ENCODE results near the gene NR3C1. TPM values are rescaled to one million over a fixed set of nuclear protein-coding genes. Genes with fewer than 3 reads are reported as not detected.

The NR3C1 gene
- total RNA-seq, 1 experiment from 2014 or later = 31.4 TPM

DNA sequence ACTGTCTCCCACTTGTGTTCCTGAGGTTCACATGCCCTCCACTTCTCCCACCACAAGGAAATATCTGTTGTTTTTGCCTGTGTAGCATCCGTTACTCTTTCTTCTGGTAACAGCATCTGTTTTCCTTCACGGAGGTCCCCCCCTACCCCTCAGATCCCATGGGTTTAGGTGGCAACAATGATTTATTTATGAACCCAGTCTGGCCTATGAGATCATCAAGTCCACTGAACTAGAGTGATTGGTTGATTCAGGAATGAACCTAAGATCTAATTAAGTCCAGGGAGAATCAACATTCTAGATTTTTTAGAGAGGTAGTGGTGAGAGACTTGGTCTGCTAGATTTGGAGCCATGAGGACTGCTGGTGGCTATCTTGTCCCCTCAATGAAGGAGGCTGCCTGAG, 166.8 kb downstream of the NR3C1 start:
- H3K9me3 Mint-ChIP-seq = no peaks in the 10 kb centered on the region
- Histone ChIP-seq H2BK15ac (ENCODE audit: low read depth, low read length) (no peak overlapping the region), H3K23ac (ENCODE audit: insufficient read length, low read depth, low read length) (no peak overlapping the region), H3K27me3 (ENCODE audit: insufficient read depth, low read length) (no peaks in the 10 kb centered on the region), H4K91ac (ENCODE audit: insufficient read length, low read depth, low read length) (no peak overlapping the region), H3K4me2 (ENCODE audit: insufficient read depth, insufficient read length, low read length) (no peak overlapping the region), H3K23me2 (ENCODE audit: insufficient read length, low read depth, low read length, poor library complexity, severe bottlenecking) (no peaks in the 10 kb centered on the region), H2AFZ (ENCODE audit: low read length) (no peak overlapping the region), H3K9me3 (ENCODE audit: control insufficient read depth, low read depth, low read length) (no peaks in the 10 kb centered on the region), H3K27ac (ENCODE audit: insufficient read length, low read depth, low read length) (no peak overlapping the region), H3T11ph (ENCODE audit: low read length) (no peak overlapping the region), H3K18ac (ENCODE audit: insufficient read length, low read depth, low read length) (no peak overlapping the region), H3K56ac (ENCODE audit: insufficient read length, low read depth, low read length) (no peak overlapping the region), H2AK5ac (ENCODE audit: insufficient read length, low read length) (no peak overlapping the region), H2BK120ac (ENCODE audit: low read depth, low read length, poor library complexity, severe bottlenecking) (no peak overlapping the region), H3K4me1 (ENCODE audit: insufficient read depth, low read length) (no peaks in the 10 kb centered on the region), H3K4ac (ENCODE audit: low read depth, low read length) (no peak overlapping the region), H2BK12ac (ENCODE audit: insufficient read length, low read depth, low read length) (no peak overlapping the region), H2BK20ac (ENCODE audit: low read depth, low read length, poor library complexity, severe bottlenecking) (no peak overlapping the region), H4K5ac (ENCODE audit: insufficient read length, low read depth, low read length) (no peak overlapping the region), H3K9ac (ENCODE audit: extremely low read depth, insufficient read length, low read length) (no peak overlapping the region), H2BK5ac (ENCODE audit: insufficient read length, low read length) (no peak overlapping the region), H3K79me1 (ENCODE audit: insufficient read depth, low read depth, low read length, poor library complexity, severe bottlenecking) (no peaks in the 10 kb centered on the region), H4K20me1 (ENCODE audit: control insufficient read depth, insufficient read depth, insufficient read length) (no peaks in the 10 kb centered on the region), H4K8ac (replicated peaks; ENCODE audit: insufficient read length, low read depth, low read length) (no peak overlapping the region), H3K79me2 (ENCODE audit: insufficient read depth, low read length) (no peaks in the 10 kb centered on the region), H3K14ac (ENCODE audit: insufficient read depth, low read length) (no peak overlapping the region)
- H3K4me1 Mint-ChIP-seq = peaks cover 0 to 2% of the 10 kb centered on the region in 2 experiments; a peak in 2 of 4 replicates
- TF ChIP-seq, protein P1, sequence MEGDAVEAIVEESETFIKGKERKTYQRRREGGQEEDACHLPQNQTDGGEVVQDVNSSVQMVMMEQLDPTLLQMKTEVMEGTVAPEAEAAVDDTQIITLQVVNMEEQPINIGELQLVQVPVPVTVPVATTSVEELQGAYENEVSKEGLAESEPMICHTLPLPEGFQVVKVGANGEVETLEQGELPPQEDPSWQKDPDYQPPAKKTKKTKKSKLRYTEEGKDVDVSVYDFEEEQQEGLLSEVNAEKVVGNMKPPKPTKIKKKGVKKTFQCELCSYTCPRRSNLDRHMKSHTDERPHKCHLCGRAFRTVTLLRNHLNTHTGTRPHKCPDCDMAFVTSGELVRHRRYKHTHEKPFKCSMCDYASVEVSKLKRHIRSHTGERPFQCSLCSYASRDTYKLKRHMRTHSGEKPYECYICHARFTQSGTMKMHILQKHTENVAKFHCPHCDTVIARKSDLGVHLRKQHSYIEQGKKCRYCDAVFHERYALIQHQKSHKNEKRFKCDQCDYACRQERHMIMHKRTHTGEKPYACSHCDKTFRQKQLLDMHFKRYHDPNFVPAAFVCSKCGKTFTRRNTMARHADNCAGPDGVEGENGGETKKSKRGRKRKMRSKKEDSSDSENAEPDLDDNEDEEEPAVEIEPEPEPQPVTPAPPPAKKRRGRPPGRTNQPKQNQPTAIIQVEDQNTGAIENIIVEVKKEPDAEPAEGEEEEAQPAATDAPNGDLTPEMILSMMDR (conservative IDR thresholded peaks at IDR 0.05) = no peak
- no peak overlapping the region for H3K27ac Mint-ChIP-seq
- WGBS (ENCODE audit: extremely low coverage, insufficient read length, low lambda C conversion rate) = no CpG with 5 or more reads among the region's 2 CpGs
- H3K36me3 Mint-ChIP-seq (ENCODE audit: insufficient read depth in 1 of 3, low read depth in 3 of 3) = peaks cover 0 to 2% (median 0%) of the 10 kb centered on the region in 3 experiments; a peak in 1 of 7 replicates
- H3K27me3 Mint-ChIP-seq (ENCODE audit: low read depth) = peaks cover 2% of the 10 kb centered on the region
- DNase-seq = no peak
- no peak overlapping the region for H3K4me3 Mint-ChIP-seq

Data from H9 (cell line).